Body of pancreas (tissue), 4 donors: ENCODE results near the gene TMEM106C.

Experiments
- POLR2A ChIP-seq, 3 donors: fragments of 450-650 bp; IDR thresholded peaks; one replicate each; pipeline ENCODE4 v1.6.1; 2016; ENCODE audit warnings: antibody characterized with exemption in 3 of 3, mild to moderate bottlenecking in 2 of 3
- TF ChIP-seq, protein P1 (sequence below), 7 experiments: fragments of 450-650 bp in 4 of 7; fragments of 200-600 bp in 3 of 7; sonication (generic) in 3 of 7; IDR thresholded peaks; one replicate each; pipeline ENCODE4 v1.5.1; 2016 to 2019; ENCODE audit warnings: antibody characterized with exemption in 7 of 7

- TF ChIP-seq, protein P1, sequence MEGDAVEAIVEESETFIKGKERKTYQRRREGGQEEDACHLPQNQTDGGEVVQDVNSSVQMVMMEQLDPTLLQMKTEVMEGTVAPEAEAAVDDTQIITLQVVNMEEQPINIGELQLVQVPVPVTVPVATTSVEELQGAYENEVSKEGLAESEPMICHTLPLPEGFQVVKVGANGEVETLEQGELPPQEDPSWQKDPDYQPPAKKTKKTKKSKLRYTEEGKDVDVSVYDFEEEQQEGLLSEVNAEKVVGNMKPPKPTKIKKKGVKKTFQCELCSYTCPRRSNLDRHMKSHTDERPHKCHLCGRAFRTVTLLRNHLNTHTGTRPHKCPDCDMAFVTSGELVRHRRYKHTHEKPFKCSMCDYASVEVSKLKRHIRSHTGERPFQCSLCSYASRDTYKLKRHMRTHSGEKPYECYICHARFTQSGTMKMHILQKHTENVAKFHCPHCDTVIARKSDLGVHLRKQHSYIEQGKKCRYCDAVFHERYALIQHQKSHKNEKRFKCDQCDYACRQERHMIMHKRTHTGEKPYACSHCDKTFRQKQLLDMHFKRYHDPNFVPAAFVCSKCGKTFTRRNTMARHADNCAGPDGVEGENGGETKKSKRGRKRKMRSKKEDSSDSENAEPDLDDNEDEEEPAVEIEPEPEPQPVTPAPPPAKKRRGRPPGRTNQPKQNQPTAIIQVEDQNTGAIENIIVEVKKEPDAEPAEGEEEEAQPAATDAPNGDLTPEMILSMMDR (IDR thresholded peaks at IDR 0.05), result no peak
- no peak for TF ChIP-seq POLR2A (IDR thresholded peaks at IDR 0.05)
Observed at GRCh38 chr12:47967461-47968321, 4.3 kb downstream of the TMEM106C start.
